ENCODE measurements around the gene GIPC1.

- TF ChIP-seq, protein P1, sequence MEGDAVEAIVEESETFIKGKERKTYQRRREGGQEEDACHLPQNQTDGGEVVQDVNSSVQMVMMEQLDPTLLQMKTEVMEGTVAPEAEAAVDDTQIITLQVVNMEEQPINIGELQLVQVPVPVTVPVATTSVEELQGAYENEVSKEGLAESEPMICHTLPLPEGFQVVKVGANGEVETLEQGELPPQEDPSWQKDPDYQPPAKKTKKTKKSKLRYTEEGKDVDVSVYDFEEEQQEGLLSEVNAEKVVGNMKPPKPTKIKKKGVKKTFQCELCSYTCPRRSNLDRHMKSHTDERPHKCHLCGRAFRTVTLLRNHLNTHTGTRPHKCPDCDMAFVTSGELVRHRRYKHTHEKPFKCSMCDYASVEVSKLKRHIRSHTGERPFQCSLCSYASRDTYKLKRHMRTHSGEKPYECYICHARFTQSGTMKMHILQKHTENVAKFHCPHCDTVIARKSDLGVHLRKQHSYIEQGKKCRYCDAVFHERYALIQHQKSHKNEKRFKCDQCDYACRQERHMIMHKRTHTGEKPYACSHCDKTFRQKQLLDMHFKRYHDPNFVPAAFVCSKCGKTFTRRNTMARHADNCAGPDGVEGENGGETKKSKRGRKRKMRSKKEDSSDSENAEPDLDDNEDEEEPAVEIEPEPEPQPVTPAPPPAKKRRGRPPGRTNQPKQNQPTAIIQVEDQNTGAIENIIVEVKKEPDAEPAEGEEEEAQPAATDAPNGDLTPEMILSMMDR (IDR thresholded peaks at IDR 0.05; ENCODE audit: low read length) = no peak
- TF ChIP-seq EZH2 (IDR thresholded peaks at IDR 0.05; ENCODE audit: borderline replicate concordance, low read length) = no peak
Observed at GRCh38 chr19:14507704-14508542, 12.0 kb upstream of the GIPC1 start.

All from OCI-LY1 (cell line).